GM18505 (cell line): Measurements from ENCODE around the gene MAP2K6.

Experiments
- ATAC-seq: cut with Tn5 transposase; IDR thresholded peaks from one replicate; pipeline ENCODE4 v1.9.1; 2021; ENCODE audit not compliant: unreplicated experiment
- POLR2A ChIP-seq: IDR thresholded peaks from 4 replicates; pipeline ENCODE4 v1.6.1; 2011; ENCODE audit warnings: borderline replicate concordance; ENCODE audit not compliant: insufficient read depth, insufficient read length; ENCODE audit errors: extremely low read depth

MAP2K6 gene

DNA sequence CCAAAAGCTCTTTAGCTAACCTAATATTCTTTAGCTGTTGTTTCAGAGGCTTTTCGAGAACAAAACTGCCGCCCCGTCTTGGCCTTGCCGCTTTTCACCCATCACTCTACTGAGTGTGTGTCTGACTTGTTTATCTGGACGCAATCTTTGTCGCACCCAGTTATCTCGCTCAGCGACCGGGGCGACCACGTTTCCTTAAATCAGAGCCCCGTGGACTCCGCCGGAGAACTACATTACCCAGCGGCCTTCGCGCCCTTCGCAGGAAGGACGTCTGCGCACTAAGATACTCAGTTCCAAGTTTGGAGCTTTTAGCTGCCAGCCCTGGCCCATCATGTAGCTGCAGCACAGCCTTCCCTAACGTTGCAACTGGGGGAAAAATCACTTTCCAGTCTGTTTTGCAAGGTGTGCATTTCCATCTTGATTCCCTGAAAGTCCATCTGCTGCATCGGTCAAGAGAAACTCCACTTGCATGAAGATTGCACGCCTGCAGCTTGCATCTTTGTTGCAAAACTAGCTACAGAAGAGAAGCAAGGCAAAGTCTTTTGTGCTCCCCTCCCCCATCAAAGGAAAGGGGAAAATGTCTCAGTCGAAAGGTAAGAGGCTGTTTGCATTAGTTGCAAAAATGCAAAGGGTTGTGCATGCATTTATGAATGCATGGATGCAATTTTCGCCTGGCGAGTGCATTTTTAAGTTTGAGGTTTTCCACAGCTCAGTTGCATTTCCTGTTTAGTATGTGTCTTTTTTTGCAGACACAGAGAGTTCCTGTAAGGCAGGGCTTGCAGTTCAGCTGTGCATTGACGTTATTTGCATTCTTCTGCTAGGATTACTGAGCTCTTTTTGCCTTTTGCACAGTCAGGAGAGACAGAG, at the start of gene MAP2K6:
Gene MAP2K6 (plus strand): TSS at position 290 of the 867 bp plus-strand sequence. CDS start 288 bp downstream, at position 578.
- peak; percentile 53 for TF ChIP-seq POLR2A
- peak; percentile 93 for ATAC-seq

DNA sequence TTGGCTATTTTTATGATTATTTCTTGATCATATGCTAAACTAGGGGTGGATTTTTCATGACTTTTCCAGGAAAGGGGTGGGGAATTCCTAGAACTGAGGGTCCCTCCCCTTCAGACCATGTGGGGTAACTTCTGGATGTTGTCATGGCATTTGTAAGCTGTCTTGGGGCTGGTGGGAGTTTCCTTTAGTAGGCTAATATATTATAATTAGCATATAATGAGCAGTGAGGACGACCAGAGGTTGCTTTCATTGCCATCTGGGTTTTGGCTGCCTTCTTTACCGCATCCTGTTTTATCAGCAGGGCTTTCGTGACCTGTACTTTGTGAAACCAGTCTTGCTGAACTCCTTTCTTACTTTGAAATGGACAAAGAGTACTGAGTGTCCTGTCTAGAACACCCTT, 47.2 kb upstream of the MAP2K6 start:
- ATAC-seq, result peak; percentile 47
- no peak for TF ChIP-seq POLR2A

DNA sequence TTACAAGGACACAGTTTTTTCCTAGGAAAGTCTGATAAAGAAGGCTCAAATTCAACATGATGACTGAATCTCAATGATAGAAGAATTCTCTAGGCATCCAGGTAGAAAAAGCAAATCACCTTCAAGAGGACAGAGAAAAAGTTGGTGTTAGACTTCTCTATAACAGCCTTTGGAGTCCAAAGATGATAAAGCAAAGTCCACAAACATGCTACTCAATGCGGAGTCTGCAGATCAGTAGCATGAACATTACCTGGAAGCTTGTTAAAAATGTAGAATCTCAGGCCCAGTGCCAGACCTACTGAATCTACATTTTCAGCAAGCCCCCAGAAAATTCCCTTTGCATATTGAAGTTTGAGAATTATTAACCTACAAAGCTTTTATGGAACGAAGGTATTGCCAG, 41.4 kb upstream of the MAP2K6 start:
- ATAC-seq, result no peak
- TF ChIP-seq POLR2A, result no peak

DNA sequence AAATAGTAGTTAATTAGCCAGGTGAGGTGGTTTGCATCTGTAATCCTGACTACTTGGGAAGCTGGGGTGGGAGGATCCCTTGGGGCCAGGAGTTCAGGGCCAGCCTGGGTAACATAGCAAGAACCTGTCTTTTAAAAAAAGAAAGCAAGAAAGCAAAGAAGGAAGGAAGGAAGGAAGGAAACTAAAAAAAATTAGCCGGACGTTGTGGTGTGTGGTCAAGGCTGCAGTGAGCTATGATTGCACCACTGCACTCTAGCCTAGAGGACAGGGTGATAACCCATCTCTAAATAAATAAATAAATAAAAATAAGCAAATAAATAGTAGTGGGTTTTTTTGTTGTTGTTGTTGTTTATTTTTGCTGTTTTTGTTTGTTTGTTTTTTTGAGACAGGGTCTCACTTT, 39.3 kb upstream of the MAP2K6 start:
- no peak for ATAC-seq
- no peak for TF ChIP-seq POLR2A

DNA sequence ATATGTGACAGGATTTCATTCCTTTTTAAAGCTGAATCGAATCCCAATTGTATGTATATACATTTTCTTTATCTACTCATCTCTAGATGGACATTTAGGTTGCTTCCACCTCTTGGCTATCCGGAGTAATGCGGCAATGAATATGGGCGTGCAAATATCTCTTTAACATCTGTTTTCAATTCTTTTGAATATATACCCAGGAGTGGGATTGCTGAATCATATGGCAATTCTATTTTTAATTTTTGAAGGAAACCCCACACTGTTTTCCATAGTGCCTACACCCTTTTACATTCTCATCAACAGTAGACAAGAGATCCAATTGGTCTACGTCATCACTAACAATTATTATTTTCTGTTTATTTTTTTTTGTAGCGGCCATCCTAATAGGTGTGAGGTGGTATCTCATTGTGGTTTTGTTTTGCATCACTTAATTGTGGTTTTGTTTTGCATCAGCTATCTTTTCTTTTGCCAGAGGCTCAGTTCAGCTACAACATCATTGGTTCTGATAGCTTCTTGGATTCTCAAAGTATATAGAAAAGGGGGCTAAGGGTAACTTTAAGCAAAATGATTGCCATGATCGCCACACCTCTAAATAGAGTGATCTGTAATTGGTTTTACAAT, 25.6 kb upstream of the MAP2K6 start:
- no peak for ATAC-seq
- TF ChIP-seq POLR2A, result no peak

DNA sequence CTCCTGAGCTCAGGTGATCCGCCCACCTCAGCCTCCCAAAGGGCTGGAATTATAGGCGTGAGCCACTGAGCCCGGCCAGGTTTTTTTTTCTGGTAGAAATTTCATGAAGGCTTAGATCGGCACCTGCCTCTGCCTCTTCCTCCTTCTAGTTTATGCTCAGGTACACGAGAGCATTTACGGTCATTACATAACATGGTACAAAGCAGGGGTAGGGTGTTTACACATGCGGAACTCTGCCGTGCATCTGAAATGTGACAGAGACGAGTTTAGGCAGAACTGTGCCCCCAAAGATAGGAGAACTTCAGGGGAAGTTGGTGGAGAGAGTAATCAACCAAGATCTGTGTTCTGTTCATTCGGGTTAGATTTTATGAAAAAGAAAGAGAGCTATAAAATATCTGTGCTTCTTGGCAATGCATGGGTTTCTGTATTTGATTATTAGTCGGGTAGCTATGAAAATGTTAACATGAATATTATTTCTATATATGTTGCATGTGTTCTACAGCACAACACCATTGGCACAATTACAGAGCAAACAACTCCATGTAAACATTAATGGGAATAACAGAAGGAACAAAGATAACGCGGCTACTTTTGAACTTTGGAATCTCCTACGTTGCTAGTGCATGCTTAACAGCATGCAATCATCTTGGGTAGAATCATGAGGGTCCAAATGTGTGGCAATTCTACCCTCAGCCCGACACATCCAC, 23.5 kb upstream of the MAP2K6 start:
- no peak for ATAC-seq
- TF ChIP-seq POLR2A, result no peak

DNA sequence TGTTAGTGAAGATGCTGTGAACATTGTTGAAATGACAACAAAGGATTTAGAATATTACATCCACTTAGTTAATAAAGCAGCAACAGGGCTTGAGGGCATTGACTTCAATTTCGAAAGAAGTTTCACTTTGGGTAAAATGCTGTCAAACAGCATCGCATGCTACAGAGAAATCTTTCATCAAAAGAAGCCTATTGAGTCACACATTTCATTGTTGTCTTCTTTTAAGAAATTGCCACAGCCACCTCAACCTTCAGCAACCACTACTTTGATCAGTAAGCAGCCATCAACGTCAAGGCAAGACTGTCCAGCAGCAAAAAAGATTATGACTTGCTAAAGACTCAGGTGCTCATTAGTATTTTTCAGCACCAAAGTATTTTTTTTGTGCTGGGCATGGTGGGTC, 13.2 kb upstream of the MAP2K6 start:
- no peak for ATAC-seq
- no peak for TF ChIP-seq POLR2A

DNA sequence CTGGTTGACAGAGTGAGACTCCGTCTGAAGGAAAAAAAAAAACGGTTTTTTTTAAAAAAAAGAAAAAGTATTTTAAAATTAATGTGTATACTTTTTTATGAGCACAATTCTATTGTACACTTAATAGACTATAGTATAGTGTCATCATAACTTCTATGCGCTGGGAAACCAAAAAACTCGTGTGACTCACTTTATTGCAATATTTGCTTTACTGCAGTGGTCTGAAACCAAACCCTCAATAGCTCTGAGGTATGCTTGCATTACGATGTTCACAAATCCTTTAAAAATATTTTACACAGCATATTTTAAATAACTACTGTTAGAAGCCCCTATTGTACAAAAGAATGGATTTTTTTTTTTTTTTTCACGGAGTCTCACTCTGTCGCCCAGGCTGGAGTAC, 12.4 kb upstream of the MAP2K6 start:
- no peak for TF ChIP-seq POLR2A
- ATAC-seq, result no peak

DNA sequence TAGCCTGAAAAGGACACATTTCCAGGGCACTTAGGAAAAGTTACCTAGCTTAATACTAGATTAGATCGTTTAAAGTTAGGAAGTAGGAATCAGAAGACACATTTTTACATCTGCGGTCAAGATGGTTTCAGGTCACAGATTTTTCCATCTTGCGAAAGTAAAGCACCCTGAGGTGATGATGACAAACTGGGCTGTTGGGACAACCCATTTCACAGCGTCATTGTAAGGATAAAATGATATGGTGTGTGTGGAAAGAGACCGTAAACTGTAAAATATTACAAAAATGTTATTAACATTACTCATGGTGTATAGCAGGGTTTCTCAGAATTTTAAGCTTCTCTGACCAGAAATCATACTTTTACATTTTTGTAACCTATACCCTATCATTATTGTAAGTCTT, 10.1 kb upstream of the MAP2K6 start:
- no peak for TF ChIP-seq POLR2A
- no peak for ATAC-seq

DNA sequence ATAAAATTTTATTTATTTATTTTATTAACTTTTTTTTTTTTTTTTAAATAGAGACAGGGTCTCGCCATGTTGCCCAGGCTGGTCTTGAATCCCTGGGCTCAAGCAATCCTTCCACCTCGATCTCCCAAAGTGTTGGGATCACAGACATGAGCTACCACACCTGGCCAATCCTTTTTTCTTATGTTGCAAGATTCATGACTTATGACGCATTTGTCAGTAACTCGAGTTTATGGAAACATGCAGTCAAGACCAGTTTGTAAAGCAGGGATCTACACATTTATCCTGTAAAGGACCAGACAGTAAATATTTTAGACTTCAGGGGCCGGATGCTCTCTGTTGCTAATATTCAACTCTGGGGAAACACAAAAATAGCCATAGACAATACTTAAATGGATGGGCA, 9.4 kb upstream of the MAP2K6 start:
- TF ChIP-seq POLR2A, result no peak

DNA sequence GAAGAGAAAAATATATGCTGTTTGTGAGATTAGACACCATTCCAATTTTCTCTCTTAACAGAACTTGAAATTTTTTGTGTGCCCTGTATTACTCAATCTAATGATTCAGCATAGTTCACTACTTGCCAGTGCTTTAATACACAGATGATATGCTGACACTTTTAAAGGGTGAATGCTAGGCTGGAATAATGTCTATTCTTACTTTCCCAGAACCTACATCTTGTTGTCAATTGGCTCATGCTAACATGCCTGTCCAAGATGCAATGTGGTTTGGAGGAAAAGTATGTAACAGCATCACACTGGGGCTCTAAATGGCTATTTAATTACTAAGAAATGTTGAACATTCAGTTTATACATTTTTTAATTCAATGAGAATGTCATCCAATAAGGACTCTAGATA, 7.6 kb upstream of the MAP2K6 start:
- ATAC-seq, result no peak
- no peak for TF ChIP-seq POLR2A

More for the DNA sequence above, 9.4 kb upstream of the MAP2K6 start:
- no peak for ATAC-seq

DNA sequence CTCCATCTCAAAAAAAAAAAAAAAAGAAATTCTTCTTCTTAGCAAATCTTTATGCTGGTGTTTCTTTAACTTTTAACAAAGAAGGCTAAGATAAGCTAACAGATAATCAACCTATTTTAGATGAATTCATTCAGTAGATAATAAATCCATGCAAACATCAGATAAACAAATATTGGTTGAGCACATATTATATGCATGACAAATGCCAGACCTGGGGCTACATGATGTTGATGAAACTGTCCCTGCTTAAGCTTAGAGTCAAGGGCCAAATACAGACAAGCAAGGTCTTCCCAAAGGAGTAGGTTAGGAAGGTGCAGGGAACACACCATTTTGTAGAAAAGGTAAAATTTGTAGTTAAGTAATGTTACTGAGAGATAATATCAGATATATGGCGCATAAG, 6.7 kb upstream of the MAP2K6 start:
- ATAC-seq, result no peak
- TF ChIP-seq POLR2A, result no peak

DNA sequence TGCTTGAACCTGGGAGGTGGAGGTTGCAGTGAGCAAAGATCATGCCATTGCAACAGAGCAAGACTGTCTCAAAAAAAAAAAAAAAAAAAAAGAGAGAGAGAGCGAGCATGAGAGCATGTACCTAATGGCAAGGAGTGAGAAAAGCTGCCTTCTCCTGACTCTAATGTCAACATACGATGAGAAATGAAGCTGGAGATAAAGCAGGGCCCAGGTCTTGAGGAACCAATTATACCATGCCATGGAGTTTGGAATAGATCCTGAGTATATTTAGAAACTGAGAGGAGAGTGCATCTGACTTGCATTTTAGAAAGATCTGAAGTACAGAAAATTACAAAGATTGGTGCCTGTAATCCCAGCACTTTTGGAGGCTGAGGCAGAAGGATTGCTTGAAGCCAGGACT, 3.8 kb upstream of the MAP2K6 start:
- no peak for ATAC-seq
- TF ChIP-seq POLR2A, result no peak
